H7 (cell line): Measurements from ENCODE around the gene TAS1R2. TPM values are rescaled to one million over a fixed set of nuclear protein-coding genes. Genes with fewer than 3 reads are reported as not detected.

Experiments used
- DNase-seq: peaks from one replicate; pipeline ENCODE4 v3.0.0; 2012
- H3K27me3 ChIP-seq: 2 replicates; pipeline ENCODE4 v1.6.0; 2011; ENCODE audit warnings: mild to moderate bottlenecking, low read length; ENCODE audit not compliant: control insufficient read depth, insufficient read depth
- H3K36me3 ChIP-seq: replicated peaks from 2 replicates; pipeline ENCODE4 v1.5.1; 2011; ENCODE audit warnings: low read length; ENCODE audit not compliant: control insufficient read depth, insufficient read depth
- H3K4me3 ChIP-seq: 2 replicates; pipeline ENCODE4 v1.5.1; 2011; ENCODE audit warnings: low read depth, mild to moderate bottlenecking, control low read depth, low read length, moderate library complexity; ENCODE audit not compliant: insufficient read depth
- total RNA-seq: library from RNA; depleted of rRNA; stranded (reverse); fragments of >200 nt; shearing (Covaris generic); gene quantifications from 2 replicates; pipeline ENCODE4 v1.2.3, GENCODE V29; 2014; rRNA removed

Gene TAS1R2
- total RNA-seq = 0.07 and 0.28 TPM in 2 replicates

DNA sequence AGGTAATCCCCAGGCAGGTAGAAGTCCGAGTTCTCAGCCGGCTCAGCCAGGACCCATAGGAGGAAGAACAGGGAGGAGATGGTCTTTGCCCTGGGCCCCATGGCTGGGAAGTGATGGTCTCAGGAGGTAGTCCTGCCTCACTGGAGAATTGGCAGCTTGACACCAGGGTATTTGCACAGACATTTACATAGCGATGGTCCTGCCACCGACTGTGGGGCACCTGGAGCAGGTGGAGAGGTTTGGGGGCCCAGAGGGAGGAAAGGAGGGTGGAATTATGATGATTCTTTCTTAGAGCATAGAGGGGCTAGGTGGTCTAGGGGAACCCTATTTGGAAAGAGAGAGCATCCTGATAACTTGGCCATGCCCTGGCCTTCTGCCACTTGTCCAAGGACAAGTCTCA is at the start of gene TAS1R2:
TAS1R2 (minus strand) TSS at position 101 of the 400 bp plus-strand sequence; CDS start at position 101, 0 bp downstream.
- H3K4me3 ChIP-seq = no peak within 1 kb of the TSS
- DNase-seq = no peak
- H3K36me3 ChIP-seq = no peaks in the 10 kb centered on the region
- H3K27me3 ChIP-seq = no peaks in the 10 kb centered on the region; the same call in 1 of the 2 replicates

DNA sequence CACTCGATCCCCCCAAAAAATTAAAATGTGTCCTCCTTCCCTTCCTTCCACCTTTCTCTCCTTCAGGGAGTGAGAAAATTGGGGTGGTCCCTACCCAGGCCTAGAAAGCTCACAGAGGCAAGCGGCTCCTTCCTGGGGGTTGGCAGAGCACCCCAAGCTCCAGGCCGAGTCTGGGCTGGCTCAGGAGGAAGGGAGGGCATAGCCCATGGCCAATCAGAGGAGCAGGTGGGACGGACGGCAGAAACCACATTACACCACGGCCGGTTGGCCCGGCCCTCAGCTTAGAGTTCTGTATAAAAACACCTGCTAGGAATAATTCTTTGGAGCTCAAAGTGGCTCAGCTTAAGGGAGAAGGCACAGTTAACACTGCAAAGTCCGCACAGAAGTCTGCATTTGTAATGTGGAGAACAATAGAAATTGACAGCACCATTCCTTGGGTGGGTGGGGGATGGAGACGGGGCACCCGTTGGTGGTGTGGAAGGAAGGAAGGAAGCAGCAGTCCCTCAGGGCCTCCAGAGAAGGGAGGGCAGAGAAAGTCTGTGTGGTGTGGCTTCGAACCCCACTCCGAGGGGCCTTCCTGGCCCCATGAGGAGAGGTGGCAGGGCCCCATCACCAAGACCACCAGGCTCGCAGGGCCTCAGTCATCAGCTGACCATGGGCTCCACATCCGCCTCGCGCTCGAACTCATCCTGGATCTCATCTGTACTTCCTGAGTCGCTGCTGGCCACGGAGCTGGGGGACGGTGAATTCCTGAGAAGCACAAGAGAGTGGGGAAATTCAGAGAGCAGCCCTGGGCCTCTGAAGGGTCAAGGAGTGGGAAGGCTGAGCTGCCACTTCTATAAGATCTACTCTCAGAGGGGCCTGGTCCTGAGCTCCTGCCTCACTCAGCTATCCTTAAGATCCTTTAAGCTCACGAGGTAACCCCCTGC is 48.7 kb upstream of the TAS1R2 start:
- Histone ChIP-seq H3K4me3 (no peak overlapping the region), H3K36me3 (peaks cover 4% of the 10 kb centered on the region), H3K27me3 (no peaks in the 10 kb centered on the region)
- DNase-seq = peak; percentile 70

DNA sequence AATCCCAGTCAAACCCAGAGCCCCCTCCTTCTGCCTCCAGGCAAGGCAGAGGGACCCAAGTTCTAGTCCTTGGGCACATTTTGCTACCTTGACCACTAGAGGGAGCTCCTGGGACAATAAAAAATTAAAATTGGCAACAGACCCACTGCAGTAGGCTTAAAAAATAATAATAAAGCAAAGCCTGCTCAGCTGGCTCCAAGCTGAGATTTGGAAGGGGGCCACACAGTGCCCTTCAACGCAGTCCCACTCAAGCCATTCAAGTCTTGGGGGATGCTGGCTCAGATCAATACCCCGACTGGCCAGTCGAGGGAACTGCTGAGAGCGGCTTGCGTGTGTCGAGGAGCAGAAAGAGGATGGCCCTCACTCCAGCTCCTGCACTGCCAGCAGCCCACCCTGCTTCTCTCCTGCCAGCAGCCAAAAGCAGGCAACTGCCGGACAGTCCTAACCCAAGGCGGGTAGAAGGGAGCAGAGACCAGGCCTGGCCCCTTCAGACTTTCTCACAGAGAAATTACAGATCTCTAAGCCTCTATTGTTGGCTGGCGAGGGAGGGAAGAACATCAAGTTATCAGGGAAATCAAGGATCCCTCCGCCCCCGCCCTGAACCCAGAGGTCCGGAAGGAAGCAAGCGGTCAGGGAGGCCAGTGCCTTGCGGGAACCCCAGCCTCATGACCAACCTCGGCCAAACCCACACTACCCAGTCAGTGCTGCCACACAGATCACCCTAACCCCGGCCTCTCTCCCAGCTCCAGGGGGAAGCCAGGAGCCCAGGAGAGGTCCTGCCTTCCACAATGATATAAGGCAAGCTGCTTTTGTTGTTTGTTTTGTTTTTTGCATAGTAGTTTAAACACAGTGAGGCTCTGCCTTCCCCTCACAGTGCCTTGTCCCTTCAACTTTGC is 47.8 kb upstream of the TAS1R2 start:
- Histone ChIP-seq H3K27me3 (no peaks in the 10 kb centered on the region), H3K4me3 (no peak overlapping the region), H3K36me3 (peaks cover 4% of the 10 kb centered on the region)
- peak; percentile 89 for DNase-seq

DNA sequence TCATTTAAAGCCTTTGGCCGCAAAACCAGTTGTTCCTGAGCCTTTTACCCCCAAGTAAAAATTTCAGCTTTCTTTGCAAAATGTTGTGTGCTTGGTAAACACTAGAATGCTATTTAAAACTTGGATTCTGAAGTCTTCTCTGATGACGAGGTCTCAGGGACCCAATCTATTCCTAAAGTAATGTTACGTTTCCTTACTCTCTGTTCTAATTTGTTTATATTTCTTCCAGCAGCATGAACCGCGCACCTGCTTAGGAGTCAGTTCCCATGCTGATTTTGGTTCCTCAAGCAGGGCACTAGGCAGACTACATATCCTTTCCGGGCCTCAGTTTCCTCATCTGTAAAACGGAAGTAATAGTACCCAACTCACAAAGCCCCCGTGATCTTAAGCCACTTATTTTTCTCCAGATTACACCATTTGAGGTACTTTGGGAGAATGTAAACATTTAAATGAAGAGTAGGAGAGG is 43.9 kb upstream of the TAS1R2 start:
- DNase-seq = no peak
- Histone ChIP-seq H3K36me3 (no peaks in the 10 kb centered on the region; the same call in 1 of the 2 replicates), H3K27me3 (peaks cover 5% of the 10 kb centered on the region; the same call in 1 of the 2 replicates), H3K4me3 (peak overlapping the region; percentile 82)

- peaks cover 5% of the 10 kb centered on the region; the same call in 1 of the 2 replicates for H3K27me3 ChIP-seq
Measured at GRCh38 chr1:18902523-18903290, 43.2 kb upstream of the TAS1R2 start, which contains the start of gene ALDH4A1. Gene ALDH4A1, minus strand, starts transcription at chr1:18902555. Its CDS starts 32 bp downstream, at chr1:18902523.

GRCh38 chr1:18901952-18902522 is 42.6 kb upstream of the TAS1R2 start:
- peaks cover 5% of the 10 kb centered on the region; the same call in 1 of the 2 replicates for H3K27me3 ChIP-seq
- DNase-seq = peak; percentile 72

More at GRCh38 chr1:18902523-18903290, 43.2 kb upstream of the TAS1R2 start, which contains the start of gene ALDH4A1:
- H3K36me3 ChIP-seq = no peaks in the 10 kb centered on the region
- peak within 1 kb of the TSS; percentile 82 for H3K4me3 ChIP-seq
- DNase-seq = peak; percentile 99

GRCh38 chr1:18901147-18901951 is 41.9 kb upstream of the TAS1R2 start:
- peaks cover 5% of the 10 kb centered on the region; the same call in 1 of the 2 replicates for H3K27me3 ChIP-seq
- H3K36me3 ChIP-seq = 0 out of 2 replicates have a peak, but pooled peaks cover 2% of the 10 kb centered on the region
- peak overlapping the region; percentile 82; the same call in 1 of the 2 replicates for H3K4me3 ChIP-seq
- no peak for DNase-seq

More at GRCh38 chr1:18901952-18902522, 42.6 kb upstream of the TAS1R2 start:
- Histone ChIP-seq H3K36me3 (0 out of 2 replicates have a peak, but pooled peaks cover 2% of the 10 kb centered on the region), H3K4me3 (peak overlapping the region; percentile 82)

DNA sequence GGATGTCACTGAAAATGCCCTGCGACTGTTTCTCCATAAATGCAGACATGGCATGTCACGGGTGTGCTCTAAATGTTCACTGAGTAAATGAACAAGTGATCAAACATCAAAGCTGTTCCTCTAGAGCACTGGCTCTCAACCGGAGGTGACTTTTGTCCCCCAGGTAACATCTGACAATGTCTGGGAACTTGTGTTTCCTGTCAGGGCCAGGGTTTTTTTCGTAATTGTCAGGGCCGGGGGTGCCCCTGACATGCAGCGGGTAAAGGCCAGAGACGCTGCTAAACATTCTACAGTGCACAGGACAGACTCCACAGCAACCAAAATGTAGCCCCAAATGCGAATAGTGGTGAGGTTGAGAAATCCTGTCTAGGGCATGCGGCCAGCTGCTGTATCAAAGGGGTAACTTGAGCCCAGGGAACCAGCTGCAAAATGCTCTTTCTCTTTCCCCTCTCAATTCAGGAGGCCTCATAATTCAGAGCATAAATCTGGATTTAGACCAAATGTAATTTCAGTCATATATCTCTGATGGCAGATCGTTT is 40.9 kb upstream of the TAS1R2 start:
- Histone ChIP-seq H3K27me3 (peaks cover 5% of the 10 kb centered on the region; the same call in 1 of the 2 replicates), H3K4me3 (no peak overlapping the region), H3K36me3 (0 out of 2 replicates have a peak, but pooled peaks cover 2% of the 10 kb centered on the region)
- no peak for DNase-seq

- 0 out of 2 replicates have a peak, but pooled peaks cover 2% of the 10 kb centered on the region for H3K36me3 ChIP-seq
- no peak for DNase-seq
- H3K4me3 ChIP-seq = no peak overlapping the region
- H3K27me3 ChIP-seq = peaks cover 5% of the 10 kb centered on the region; the same call in 1 of the 2 replicates
Measured at GRCh38 chr1:18899363-18900049, 40.0 kb upstream of the TAS1R2 start.

DNA sequence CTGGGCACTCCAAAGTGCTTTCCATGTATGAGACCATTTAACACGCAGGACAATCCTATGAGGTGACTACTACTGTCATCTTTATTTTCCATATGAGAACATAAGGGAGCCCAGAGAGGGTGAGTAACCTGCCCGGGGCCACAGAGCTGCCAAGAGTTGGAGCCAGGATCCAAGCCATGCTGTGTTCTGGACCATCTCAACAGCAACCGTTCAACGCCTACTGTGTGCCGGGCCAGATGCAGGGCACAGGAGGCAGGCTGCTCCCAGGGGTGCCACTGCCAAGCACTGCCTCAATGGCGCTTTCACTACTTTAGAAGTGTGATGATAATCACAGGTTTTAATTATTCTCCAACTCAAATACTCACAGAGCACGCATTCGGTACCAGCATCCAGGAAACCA is 39.1 kb upstream of the TAS1R2 start:
- Histone ChIP-seq H3K4me3 (no peak overlapping the region), H3K36me3 (0 out of 2 replicates have a peak, but pooled peaks cover 2% of the 10 kb centered on the region), H3K27me3 (peaks cover 5% of the 10 kb centered on the region; the same call in 1 of the 2 replicates)
- DNase-seq = no peak

DNA sequence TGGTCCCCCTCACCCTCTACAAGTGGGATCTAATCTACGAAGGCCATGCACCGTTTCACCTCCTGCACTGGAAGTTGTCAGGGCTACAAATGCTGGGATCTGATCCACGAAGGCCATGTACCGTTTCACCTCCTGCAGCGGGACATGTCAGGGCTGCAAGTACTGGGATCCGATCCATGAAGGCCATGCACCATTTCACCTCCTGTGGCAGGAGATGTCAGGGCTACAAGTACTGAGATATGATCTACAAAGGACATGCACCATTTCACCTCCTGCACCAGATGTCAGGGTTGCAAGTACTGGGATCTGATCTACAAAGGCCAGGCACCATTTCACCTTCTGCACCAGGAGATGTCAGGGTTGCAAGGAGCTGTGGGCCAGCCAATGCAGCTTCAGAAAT is 35.9 kb upstream of the TAS1R2 start:
- no peaks in the 10 kb centered on the region for H3K27me3 ChIP-seq

GRCh38 chr1:18893120-18893519 is 33.7 kb upstream of the TAS1R2 start:
- DNase-seq = no peak
- Histone ChIP-seq H3K36me3 (peaks cover 2% of the 10 kb centered on the region; the same call in 1 of the 2 replicates), H3K4me3 (no peak overlapping the region), H3K27me3 (no peaks in the 10 kb centered on the region)

More for the DNA sequence above, 35.9 kb upstream of the TAS1R2 start:
- H3K36me3 ChIP-seq = 0 out of 2 replicates have a peak, but pooled peaks cover 2% of the 10 kb centered on the region
- no peak for DNase-seq
- H3K4me3 ChIP-seq = no peak overlapping the region
